RWPE2 (cell line): ENCODE results near the gene ZNF792.
"Not testable (repeated sequence)": the region's sequence is repeated elsewhere in the genome, so short reads cannot be mapped to it uniquely, and the experiment has no call there.

Experiments
- ATAC-seq: fragments of 200-7000 bp; cut with Tn5 transposase; 3 replicates; pipeline ENCODE4 v1.9.1; 2021; ENCODE audit warnings: low read depth
- DNase-seq: peaks from one replicate; pipeline ENCODE4 v3.0.0-alpha.2; 2020; ENCODE audit warnings: low spot score
- H3K27ac ChIP-seq: fragments of 450-650 bp; 2 replicates; pipeline ENCODE4 v1.5.1; 2017; ENCODE audit warnings: mild to moderate bottlenecking; ENCODE audit not compliant: poor library complexity, severe bottlenecking
- H3K27me3 ChIP-seq: fragments of 250-450 bp; sonication (Bioruptor Pico); 2 replicates; pipeline ENCODE4 v1.5.1; 2021; ENCODE audit warnings: mild to moderate bottlenecking, moderate library complexity; ENCODE audit not compliant: insufficient read depth, poor library complexity, severe bottlenecking
- H3K36me3 ChIP-seq: fragments of 250-450 bp; sonication (Bioruptor Pico); 2 replicates; pipeline ENCODE4 v1.5.1; 2020; ENCODE audit warnings: low read depth, mild to moderate bottlenecking, moderate library complexity
- H3K4me1 ChIP-seq: fragments of 250-450 bp; sonication (Bioruptor Pico); 2 replicates; pipeline ENCODE4 v1.5.1; 2021; ENCODE audit warnings: mild to moderate bottlenecking, moderate library complexity; ENCODE audit not compliant: insufficient read depth, poor library complexity, severe bottlenecking
- H3K4me3 ChIP-seq: fragments of 250-450 bp; sonication (Bioruptor Pico); 2 replicates; pipeline ENCODE4 v1.5.1; 2021; ENCODE audit warnings: mild to moderate bottlenecking, moderate library complexity; ENCODE audit not compliant: severe bottlenecking
- H3K9me3 ChIP-seq: fragments of 250-450 bp; sonication (Bioruptor Pico); 2 replicates; pipeline ENCODE4 v1.5.1; 2021; ENCODE audit warnings: mild to moderate bottlenecking, moderate library complexity; ENCODE audit not compliant: severe bottlenecking
- TF ChIP-seq, protein P1 (sequence below): fragments of 450-650 bp; IDR thresholded peaks from one replicate; pipeline ENCODE4 v1.5.1; 2017; ENCODE audit warnings: mild to moderate bottlenecking, moderate library complexity; ENCODE audit not compliant: poor library complexity, severe bottlenecking

The ZNF792 gene

DNA sequence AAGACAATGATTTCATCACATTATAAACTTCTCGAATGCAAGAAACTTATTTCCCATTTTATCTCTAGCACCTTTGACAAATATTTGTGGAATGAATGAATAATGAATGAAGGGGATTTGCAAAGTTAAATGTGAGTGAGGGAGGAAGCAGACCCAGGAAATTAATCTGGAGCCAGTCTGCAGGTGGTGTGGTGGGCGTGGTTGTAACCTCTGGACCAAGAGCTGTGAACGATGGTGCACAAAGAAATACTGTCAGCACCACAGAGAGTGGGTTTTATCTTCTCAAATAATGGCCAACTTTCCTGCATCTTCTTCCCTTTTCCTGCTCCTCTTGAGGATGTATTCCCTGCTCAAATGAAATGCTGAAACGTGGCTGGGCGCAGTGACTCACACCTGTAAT lies 11.0 kb upstream of the ZNF792 start:
- DNase-seq (no peak), ATAC-seq (no peak)
- Histone ChIP-seq H3K27me3 (no peaks in the 10 kb centered on the region), H3K36me3 (no peaks in the 10 kb centered on the region), H3K4me3 (no peak overlapping the region), H3K27ac (no peak overlapping the region), H3K4me1 (no peaks in the 10 kb centered on the region), H3K9me3 (peaks cover 5% of the 10 kb centered on the region)
- TF ChIP-seq, protein P1, sequence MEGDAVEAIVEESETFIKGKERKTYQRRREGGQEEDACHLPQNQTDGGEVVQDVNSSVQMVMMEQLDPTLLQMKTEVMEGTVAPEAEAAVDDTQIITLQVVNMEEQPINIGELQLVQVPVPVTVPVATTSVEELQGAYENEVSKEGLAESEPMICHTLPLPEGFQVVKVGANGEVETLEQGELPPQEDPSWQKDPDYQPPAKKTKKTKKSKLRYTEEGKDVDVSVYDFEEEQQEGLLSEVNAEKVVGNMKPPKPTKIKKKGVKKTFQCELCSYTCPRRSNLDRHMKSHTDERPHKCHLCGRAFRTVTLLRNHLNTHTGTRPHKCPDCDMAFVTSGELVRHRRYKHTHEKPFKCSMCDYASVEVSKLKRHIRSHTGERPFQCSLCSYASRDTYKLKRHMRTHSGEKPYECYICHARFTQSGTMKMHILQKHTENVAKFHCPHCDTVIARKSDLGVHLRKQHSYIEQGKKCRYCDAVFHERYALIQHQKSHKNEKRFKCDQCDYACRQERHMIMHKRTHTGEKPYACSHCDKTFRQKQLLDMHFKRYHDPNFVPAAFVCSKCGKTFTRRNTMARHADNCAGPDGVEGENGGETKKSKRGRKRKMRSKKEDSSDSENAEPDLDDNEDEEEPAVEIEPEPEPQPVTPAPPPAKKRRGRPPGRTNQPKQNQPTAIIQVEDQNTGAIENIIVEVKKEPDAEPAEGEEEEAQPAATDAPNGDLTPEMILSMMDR = no peak

DNA sequence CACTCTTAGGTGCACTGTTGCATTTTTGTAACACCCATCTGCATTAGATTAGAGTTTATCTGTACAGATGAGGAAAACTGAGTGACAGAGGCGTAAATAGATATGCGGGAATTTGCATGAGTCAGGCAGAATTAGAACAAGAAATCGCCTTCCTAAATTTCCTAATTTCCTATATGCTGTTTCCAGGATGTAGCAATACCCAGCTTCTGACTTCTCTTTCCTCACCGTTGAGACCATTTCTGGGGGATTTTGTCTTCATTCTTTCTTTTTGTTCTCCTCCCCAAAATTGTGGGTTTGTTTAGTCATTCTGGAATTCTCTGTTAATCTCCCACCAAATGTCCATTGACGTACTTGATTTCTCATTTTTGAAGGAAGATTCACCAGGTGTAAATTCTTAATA lies 10.6 kb upstream of the ZNF792 start:
- Histone ChIP-seq H3K4me1 (no peaks in the 10 kb centered on the region), H3K9me3 (peaks cover 5% of the 10 kb centered on the region), H3K27ac (no peak overlapping the region), H3K4me3 (no peak overlapping the region), H3K27me3 (no peaks in the 10 kb centered on the region), H3K36me3 (no peaks in the 10 kb centered on the region)
- ATAC-seq (no peak), DNase-seq (no peak)
- TF ChIP-seq, protein P1 = no peak

DNA sequence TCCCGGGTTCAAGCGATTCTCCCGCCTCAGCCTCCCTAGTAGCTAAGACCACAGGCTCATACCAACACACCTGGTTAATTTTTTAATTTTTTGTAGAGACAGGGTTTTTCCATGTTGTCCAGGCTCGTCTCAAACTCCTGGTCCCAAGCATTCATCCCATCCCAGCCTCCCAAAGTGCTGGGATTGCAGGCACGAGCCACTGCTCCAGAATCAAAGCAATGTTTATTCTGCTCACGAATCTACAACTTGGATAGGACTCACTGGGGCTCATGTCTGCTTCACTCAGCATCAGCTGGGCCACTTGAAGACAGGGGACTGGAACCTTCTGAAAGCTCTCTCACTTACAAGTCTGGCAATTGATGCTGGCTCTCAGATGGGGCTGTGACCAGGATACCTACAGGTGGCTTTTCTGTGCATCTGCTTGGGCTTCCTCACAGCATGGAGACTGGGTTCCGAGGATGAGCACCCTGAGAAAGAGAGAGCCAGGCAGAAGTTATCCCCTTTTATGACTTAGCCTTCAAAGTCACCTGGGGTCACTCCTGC lies 8.2 kb upstream of the ZNF792 start:
- DNase-seq = no peak
- TF ChIP-seq, protein P1 = no peak
- no peak overlapping the region for H3K4me3 ChIP-seq
- H3K27ac ChIP-seq = no peak overlapping the region
- H3K9me3 ChIP-seq = peaks cover 5% of the 10 kb centered on the region
- no peaks in the 10 kb centered on the region for H3K36me3 ChIP-seq
- H3K4me1 ChIP-seq = no peaks in the 10 kb centered on the region
- ATAC-seq = no peak
- no peaks in the 10 kb centered on the region for H3K27me3 ChIP-seq

DNA sequence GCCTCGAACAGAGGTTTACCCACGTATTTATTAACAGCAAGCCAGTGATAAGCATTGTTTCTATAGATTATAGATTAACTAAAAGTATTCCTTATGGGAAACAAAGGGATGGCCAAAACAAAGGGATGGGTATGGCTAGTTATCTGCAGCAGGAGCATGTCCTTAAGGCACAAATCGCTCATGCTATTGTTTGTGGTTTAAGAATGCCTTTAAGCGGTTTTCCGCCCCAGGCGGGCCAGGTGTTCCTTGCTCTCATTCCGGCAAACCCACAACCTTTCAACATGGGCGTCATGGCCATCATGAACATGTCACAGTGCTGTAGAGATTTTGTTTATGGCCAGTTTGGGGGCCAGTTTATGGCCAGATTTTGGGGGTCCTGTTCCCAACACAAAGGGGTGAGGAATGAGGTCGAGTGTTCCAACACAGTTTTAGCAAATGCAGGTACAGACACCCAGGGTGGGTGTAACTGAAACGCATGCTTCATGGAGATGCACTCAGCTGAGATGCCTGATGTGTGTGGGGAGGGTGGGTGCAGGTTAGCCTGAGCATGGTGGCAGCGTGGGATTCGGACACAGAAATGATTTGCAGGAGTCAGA lies 6.3 kb upstream of the ZNF792 start:
- H3K27me3 ChIP-seq, H3K27ac ChIP-seq, H3K4me3 ChIP-seq, DNase-seq, H3K36me3 ChIP-seq, ATAC-seq, H3K4me1 ChIP-seq, H3K9me3 ChIP-seq: not testable (repeated sequence)

DNA sequence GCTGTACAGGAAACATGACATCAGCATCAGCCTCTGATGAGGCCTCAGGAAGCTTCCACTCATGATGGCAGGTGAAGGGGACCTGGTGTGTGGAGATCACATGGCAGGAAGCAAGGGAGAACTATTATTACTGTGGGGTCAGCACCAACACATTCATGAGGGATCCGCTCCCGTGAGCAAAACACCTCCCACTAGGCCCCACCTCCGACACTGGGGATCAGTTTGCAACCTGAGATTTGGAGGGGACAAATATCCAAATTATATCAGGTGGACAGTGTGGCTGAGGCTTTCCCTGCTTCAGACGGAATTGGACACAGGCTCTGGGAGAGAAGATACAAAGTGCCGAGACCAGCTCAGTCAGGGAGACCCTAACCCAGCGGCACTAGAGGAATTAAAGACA lies 5.7 kb upstream of the ZNF792 start:
- Histone ChIP-seq H3K36me3 (no peaks in the 10 kb centered on the region), H3K4me1 (no peaks in the 10 kb centered on the region), H3K27me3 (no peaks in the 10 kb centered on the region), H3K9me3 (no peaks in the 10 kb centered on the region), H3K27ac (no peak overlapping the region), H3K4me3 (no peak overlapping the region)
- DNase-seq (no peak), ATAC-seq (no peak)
- TF ChIP-seq, protein P1 = no peak
